Right lobe of liver (tissue), 6 donors: Measurements from ENCODE around the gene ITGAE. TPM values are rescaled to one million over a fixed set of nuclear protein-coding genes. Genes with fewer than 3 reads are reported as not detected.

Source experiments
- ATAC-seq, 4 donors: fragments of 200-7000 bp; cut with Tn5 transposase; one replicate each; pipeline ENCODE4 v1.9.1; 2020; ENCODE audit warnings: mild to moderate bottlenecking in 4 of 4, moderate library complexity in 4 of 4
- DNase-seq, 3 donors: peaks; one replicate each; pipeline ENCODE4 v3.0.0-alpha.2; 2020
- H3K27ac ChIP-seq, 3 donors: fragments of 200-600 bp; one replicate each; pipeline ENCODE4 v1.8.0; 2022
- H3K27me3 ChIP-seq, 2 donors: fragments of 200-600 bp; one replicate each; pipeline ENCODE4 v1.8.0; 2022
- H3K36me3 ChIP-seq, 4 donors: fragments of 200-600 bp; sonication (generic) in 1 of 4; one replicate each; pipeline versions ENCODE4 v1.5.1 to v1.8.0; 2017 to 2022; ENCODE audit warnings: control low read depth in 1 of 4
- H3K4me1 ChIP-seq, 4 donors: fragments of 200-600 bp; sonication (generic) in 1 of 4; one replicate each; pipeline versions ENCODE4 v1.5.1 to v1.8.0; 2017 to 2022; ENCODE audit warnings: control low read depth in 1 of 4
- H3K4me3 ChIP-seq, 3 donors: fragments of 200-600 bp; one replicate each; pipeline ENCODE4 v1.8.0; 2022
- H3K9me3 ChIP-seq, 4 donors: fragments of 200-600 bp; sonication (generic) in 1 of 4; one replicate each; pipeline versions ENCODE4 v1.5.1 to v1.8.0; 2017 to 2022; ENCODE audit warnings: control low read depth in 1 of 4
- POLR2A ChIP-seq: fragments of 450-650 bp; IDR thresholded peaks from one replicate; pipeline ENCODE4 v1.6.1; 2017; ENCODE audit warnings: antibody characterized with exemption, mild to moderate bottlenecking
- WGBS: methylation state at CpG from one replicate; pipeline ENCODE4 v1.1.6; 2018; ENCODE audit warnings: low coverage, low lambda C conversion rate; ENCODE audit not compliant: insufficient coverage; ENCODE audit errors: missing lambda C conversion rate; 5-methylcytosine and 5-hydroxymethylcytosine counted together
- intact Hi-C, 2 donors: fragments of 100-400 bp; cut with DNase I; formaldehyde crosslinking; loops; one replicate each; pipeline versions ENCODE4 v1.11.2 to v1.14.1; 2022
- total RNA-seq, 6 experiments: library from RNA; depleted of rRNA in 2 of 6; stranded (reverse); fragments of >200 nt in 2 of 6; fragmentation: NEBNext Ultra II Directional in 3 of 6; extraction: Animal tissue kit (Norgen Biotek cat#: 25700) in 3 of 6; gene quantifications; one replicate each; pipeline versions ENCODE4 v1.1.0 to v1.2.4, GENCODE V29; 2016 to 2023
- TF ChIP-seq, protein P1 (sequence below), 4 donors: fragments of 200-600 bp in 3 of 4; fragments of 450-650 bp in 1 of 4; IDR thresholded peaks; one replicate each; pipeline versions ENCODE4 v1.5.1 to v1.8.0; 2016 to 2022; ENCODE audit warnings: antibody characterized with exemption in 4 of 4, mild to moderate bottlenecking in 2 of 4
- donor health status: DM: no; HTN: yes; CAD: no.
- donor health status: DM: no; HTN: no; CAD: no.
- donor health status: DM: no; HTN: no; CAD: no.
- donor health status: DM: no; HTN: yes; CAD: no.
- donor health status: DM: no; HTN: yes; CAD: no.

ITGAE gene
- total RNA-seq, 6 experiments from 2014 or later, result 5.4 to 7.7 (median 5.8) TPM

DNA sequence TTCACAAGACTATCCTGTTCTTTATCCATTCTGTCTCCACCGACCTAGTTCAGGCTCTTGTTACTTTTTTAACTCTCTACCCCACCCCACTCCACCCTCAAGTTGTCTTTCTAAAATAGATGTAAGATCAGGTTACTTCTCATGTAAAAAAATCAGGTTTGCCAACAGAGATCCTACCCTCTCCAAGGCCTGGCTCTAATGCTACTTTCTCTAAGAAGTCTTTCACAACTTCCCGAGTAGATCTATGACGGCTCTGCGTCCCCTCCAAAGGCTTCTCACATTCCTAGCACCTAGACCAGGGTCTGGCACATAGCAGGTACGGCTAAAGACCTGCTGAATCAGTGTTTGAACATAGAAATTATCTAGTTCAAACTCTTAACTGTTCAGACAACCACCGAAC lies 14.1 kb upstream of the ITGAE start:
- no peak for ATAC-seq
- no peaks in the 10 kb centered on the region for H3K4me1 ChIP-seq
- no peak overlapping the region for H3K27ac ChIP-seq
- peaks cover 0 to 83% (median 17%) of the 10 kb centered on the region in 4 donors for H3K36me3 ChIP-seq
- H3K9me3 ChIP-seq, result no peaks in the 10 kb centered on the region
- H3K4me3 ChIP-seq, result no peak overlapping the region
- intact Hi-C loops, result no loop called here
- no peak for TF ChIP-seq POLR2A
- TF ChIP-seq, protein P1, sequence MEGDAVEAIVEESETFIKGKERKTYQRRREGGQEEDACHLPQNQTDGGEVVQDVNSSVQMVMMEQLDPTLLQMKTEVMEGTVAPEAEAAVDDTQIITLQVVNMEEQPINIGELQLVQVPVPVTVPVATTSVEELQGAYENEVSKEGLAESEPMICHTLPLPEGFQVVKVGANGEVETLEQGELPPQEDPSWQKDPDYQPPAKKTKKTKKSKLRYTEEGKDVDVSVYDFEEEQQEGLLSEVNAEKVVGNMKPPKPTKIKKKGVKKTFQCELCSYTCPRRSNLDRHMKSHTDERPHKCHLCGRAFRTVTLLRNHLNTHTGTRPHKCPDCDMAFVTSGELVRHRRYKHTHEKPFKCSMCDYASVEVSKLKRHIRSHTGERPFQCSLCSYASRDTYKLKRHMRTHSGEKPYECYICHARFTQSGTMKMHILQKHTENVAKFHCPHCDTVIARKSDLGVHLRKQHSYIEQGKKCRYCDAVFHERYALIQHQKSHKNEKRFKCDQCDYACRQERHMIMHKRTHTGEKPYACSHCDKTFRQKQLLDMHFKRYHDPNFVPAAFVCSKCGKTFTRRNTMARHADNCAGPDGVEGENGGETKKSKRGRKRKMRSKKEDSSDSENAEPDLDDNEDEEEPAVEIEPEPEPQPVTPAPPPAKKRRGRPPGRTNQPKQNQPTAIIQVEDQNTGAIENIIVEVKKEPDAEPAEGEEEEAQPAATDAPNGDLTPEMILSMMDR (IDR thresholded peaks at IDR 0.05), result no peak
- 78% methylated on average over 6 of the region's 6 CpGs for WGBS
- DNase-seq, result no peak
- no peaks in the 10 kb centered on the region for H3K27me3 ChIP-seq

DNA sequence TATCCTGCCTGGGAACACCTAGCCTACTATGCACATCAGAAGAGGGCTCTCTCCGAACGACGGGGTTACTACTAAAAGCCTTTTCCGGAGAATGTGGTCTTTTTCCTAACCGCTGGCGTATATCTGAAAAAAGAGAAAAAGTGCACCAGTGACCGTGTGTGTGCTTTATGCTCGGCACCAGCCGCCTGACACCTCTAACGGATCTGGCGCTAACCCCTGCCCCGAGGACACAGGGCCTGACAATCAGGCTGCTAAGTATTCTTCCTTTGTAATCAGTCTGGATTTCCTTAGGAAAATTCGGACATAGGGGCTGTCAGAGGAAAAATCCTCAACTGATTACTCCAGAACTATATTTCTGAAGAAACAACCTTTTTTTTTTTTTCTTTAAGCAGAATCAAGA lies 13.4 kb upstream of the ITGAE start:
- peak in 2 of 4 donors; percentile 43 to 53 for ATAC-seq
- WGBS, result 87% methylated on average over 13 of the region's 13 CpGs
- Histone ChIP-seq H3K9me3 (no peaks in the 10 kb centered on the region), H3K27me3 (no peaks in the 10 kb centered on the region), H3K36me3 (peaks cover 0 to 78% (median 17%) of the 10 kb centered on the region in 4 donors), H3K4me3 (no peak overlapping the region), H3K4me1 (no peaks in the 10 kb centered on the region), H3K27ac (no peak overlapping the region)
- TF ChIP-seq POLR2A, result no peak
- TF ChIP-seq, protein P1 (IDR thresholded peaks at IDR 0.05), result no peak
- DNase-seq, result no peak
- intact Hi-C loops, result no loop called here

DNA sequence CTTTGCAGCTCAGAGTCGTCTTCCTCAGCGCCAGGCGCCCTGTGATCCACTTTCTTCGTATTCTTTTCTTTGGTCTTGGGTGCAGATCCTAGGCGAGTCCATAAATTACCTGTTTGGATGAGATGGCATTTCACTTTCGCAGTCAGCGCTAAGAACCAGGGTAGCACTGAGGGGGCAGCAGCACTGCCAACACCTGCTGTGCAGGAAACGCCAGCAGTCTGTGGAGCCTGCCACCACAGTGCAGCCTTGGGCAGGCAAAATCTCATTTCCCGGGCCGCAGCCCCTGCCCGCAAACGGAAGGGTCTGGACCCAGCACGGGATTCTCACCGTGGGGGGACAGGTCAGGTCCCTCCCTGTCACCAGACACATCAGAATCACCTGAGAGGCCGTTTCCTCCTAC lies 12.2 kb upstream of the ITGAE start:
- H3K4me1 ChIP-seq, result no peaks in the 10 kb centered on the region
- TF ChIP-seq, protein P1 (IDR thresholded peaks at IDR 0.05), result no peak
- no peak for TF ChIP-seq POLR2A
- intact Hi-C loops, result no loop called here
- no peak overlapping the region for H3K4me3 ChIP-seq
- 89% methylated on average over 12 of the region's 15 CpGs for WGBS
- no peak for DNase-seq
- H3K9me3 ChIP-seq, result no peaks in the 10 kb centered on the region
- H3K36me3 ChIP-seq, result peaks cover 0 to 69% (median 15%) of the 10 kb centered on the region in 4 donors
- H3K27ac ChIP-seq, result no peak overlapping the region
- H3K27me3 ChIP-seq, result no peaks in the 10 kb centered on the region
- no peak for ATAC-seq

DNA sequence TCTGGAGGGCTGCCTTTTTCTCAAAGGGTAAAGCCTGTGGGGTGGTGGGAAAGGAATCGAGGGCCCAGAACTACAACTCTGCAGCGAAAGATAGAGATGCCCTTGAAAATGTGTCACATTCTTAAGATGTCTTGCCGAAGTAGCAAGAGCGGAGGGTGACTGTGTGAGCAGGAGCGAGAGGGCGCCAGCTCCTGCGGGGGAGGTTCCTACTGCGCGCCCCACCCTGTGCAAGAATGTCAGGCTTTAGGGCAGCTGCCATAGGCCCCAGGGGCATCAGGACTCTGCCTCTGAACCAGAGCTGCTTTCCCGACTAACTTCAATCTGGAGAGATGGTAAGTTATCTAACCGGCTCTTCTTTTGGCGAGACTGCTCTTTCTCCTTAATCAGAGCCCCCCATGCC lies 11.8 kb upstream of the ITGAE start:
- ATAC-seq, result no peak
- no peak overlapping the region for H3K4me3 ChIP-seq
- DNase-seq, result no peak
- intact Hi-C loops, result no loop called here
- WGBS, result 86% methylated on average over 1 of the region's 12 CpGs
- H3K27me3 ChIP-seq, result no peaks in the 10 kb centered on the region
- H3K9me3 ChIP-seq, result no peaks in the 10 kb centered on the region
- no peaks in the 10 kb centered on the region for H3K4me1 ChIP-seq
- no peak overlapping the region for H3K27ac ChIP-seq
- no peak for TF ChIP-seq POLR2A
- TF ChIP-seq, protein P1 (IDR thresholded peaks at IDR 0.05), result no peak
- H3K36me3 ChIP-seq, result peaks cover 0 to 66% (median 13%) of the 10 kb centered on the region in 4 donors

DNA sequence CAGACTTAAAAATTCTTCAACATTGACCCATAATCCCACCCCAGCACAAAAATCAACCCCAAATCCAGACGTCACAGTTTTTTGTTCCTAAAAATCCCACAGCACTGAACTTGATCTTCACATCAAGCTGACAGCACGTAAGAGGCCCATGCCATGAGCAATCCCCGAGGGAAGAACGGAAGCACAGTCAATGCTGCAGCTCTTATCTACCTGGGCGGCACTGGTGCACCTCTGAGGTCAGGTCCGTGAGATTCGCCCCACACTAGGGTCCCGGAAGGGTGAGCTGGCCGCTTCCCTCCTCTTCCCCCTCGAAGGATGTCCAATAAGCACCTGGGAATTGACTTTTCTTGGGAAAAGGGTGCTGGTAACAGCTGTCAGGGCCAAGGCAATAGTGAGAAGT lies 11.3 kb upstream of the ITGAE start:
- Histone ChIP-seq H3K9me3 (no peaks in the 10 kb centered on the region), H3K36me3 (peaks cover 0 to 63% (median 13%) of the 10 kb centered on the region in 4 donors), H3K27me3 (no peaks in the 10 kb centered on the region), H3K4me1 (no peaks in the 10 kb centered on the region), H3K4me3 (no peak overlapping the region), H3K27ac (no peak overlapping the region)
- 91% methylated on average over 10 of the region's 10 CpGs for WGBS
- no peak for ATAC-seq
- TF ChIP-seq, protein P1 (IDR thresholded peaks at IDR 0.05), result no peak
- TF ChIP-seq POLR2A, result no peak
- DNase-seq, result no peak
- intact Hi-C loops, result no loop called here
